ENCODE results near the gene SLC19A1.

The SLC19A1 gene

GRCh38 chr21:45538381-45539045 lies 3.7 kb downstream of the SLC19A1 start:
- H3K4me3 ChIP-seq (ENCODE audit: low read length), result no peak overlapping the region
- DNase-seq (ENCODE audit: low read depth), result no peak
- TF ChIP-seq CTCF (conservative IDR thresholded peaks at IDR 0.05; ENCODE audit: low read depth, low read length), result no peak

- no peak for DNase-seq (ENCODE audit: low read depth)
- TF ChIP-seq CTCF (conservative IDR thresholded peaks at IDR 0.05; ENCODE audit: low read depth, low read length), result no peak
- no peak overlapping the region for H3K4me3 ChIP-seq (ENCODE audit: low read length)
Measured at GRCh38 chr21:45537746-45538291, 4.4 kb downstream of the SLC19A1 start.

- no peak for TF ChIP-seq CTCF (conservative IDR thresholded peaks at IDR 0.05; ENCODE audit: low read depth, low read length)
- H3K4me3 ChIP-seq (ENCODE audit: low read length), result no peak overlapping the region
- no peak for DNase-seq (ENCODE audit: low read depth)
Measured at GRCh38 chr21:45537111-45537745, 5.0 kb downstream of the SLC19A1 start.

GRCh38 chr21:45536301-45537081 lies 5.7 kb downstream of the SLC19A1 start:
- H3K4me3 ChIP-seq (ENCODE audit: low read length), result no peak overlapping the region
- TF ChIP-seq CTCF (conservative IDR thresholded peaks at IDR 0.05; ENCODE audit: low read depth, low read length), result no peak

GRCh38 chr21:45535341-45536081 lies 6.7 kb downstream of the SLC19A1 start:
- no peak overlapping the region for H3K4me3 ChIP-seq (ENCODE audit: low read length)
- TF ChIP-seq CTCF (conservative IDR thresholded peaks at IDR 0.05; ENCODE audit: low read depth, low read length), result no peak
- peak; percentile 52 for DNase-seq (ENCODE audit: low read depth)

More at GRCh38 chr21:45536301-45537081, 5.7 kb downstream of the SLC19A1 start:
- DNase-seq (ENCODE audit: low read depth), result peak; percentile 82

GRCh38 chr21:45534636-45535331 lies 7.5 kb downstream of the SLC19A1 start:
- no peak overlapping the region for H3K4me3 ChIP-seq (ENCODE audit: low read length)
- no peak for TF ChIP-seq CTCF (conservative IDR thresholded peaks at IDR 0.05; ENCODE audit: low read depth, low read length)
- no peak for DNase-seq (ENCODE audit: low read depth)

All from retinal pigment epithelial cell (primary cell).